ENCODE measurements around the gene FLCN.

FLCN gene

DNA sequence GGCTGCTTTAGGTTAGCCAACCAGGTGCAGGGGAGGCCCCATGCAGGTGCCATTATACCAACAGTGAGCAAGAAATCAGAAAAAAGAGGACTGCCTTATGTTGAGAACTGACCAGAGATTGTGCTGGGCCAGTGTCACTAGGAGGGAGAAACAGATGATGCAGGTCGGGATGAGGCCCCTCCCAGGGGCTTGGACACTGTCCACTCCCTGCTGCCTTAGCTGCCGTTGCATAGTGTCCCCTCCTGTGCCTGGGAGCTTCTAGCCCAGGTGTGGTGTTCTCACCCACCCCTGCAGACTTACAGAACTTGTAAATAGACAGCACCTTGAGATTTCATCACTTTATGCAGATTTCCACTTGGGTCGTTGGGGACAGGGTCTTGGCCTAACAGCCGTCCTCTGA lies 67.6 kb downstream of the FLCN start:
- H3K4me1 ChIP-seq (ENCODE audit: insufficient read depth, low read length, severe bottlenecking) = no peaks in the 10 kb centered on the region

DNA sequence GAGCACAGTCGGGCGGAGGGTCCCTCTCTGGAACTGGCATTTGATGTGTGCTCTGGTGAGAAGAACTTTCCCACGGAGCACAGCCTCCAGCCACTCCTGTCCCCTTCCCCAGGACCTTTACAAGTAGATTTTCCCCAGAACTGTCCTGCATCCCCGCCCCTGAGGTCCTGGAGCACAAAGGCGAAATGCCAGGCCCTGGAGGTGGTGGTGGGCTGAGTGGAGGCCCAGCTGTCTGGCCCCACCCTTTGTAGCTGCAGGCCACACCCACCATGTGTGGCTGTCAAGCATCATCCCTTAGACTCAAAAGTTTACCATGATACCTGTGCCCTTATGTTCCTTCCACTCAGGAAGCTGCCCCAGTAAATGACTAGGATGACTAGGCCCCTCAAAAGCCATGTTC lies 68.6 kb downstream of the FLCN start:
- H3F3A ChIP-seq (ENCODE audit: insufficient read depth, low read length) = no peaks in the 10 kb centered on the region
- no peak overlapping the region for H3K4me3 ChIP-seq (ENCODE audit: low read depth, low read length, poor library complexity, severe bottlenecking)
- H3K4me2 ChIP-seq (ENCODE audit: low read length) = no peak overlapping the region
- peaks cover 45% of the 10 kb centered on the region for H3K36me3 ChIP-seq (ENCODE audit: insufficient read depth, low read length)
- no peaks in the 10 kb centered on the region for H3K27me3 ChIP-seq (ENCODE audit: insufficient read depth, low read length)
- no peaks in the 10 kb centered on the region for H3K4me1 ChIP-seq (ENCODE audit: insufficient read depth, low read length, severe bottlenecking)
- H4K20me1 ChIP-seq (ENCODE audit: insufficient read depth, low read length) = no peaks in the 10 kb centered on the region
- no peak overlapping the region for H2AFZ ChIP-seq (ENCODE audit: low read length)
- no peaks in the 10 kb centered on the region for H3K9me2 ChIP-seq (ENCODE audit: low read depth, low read length)
- TF ChIP-seq, protein P1, sequence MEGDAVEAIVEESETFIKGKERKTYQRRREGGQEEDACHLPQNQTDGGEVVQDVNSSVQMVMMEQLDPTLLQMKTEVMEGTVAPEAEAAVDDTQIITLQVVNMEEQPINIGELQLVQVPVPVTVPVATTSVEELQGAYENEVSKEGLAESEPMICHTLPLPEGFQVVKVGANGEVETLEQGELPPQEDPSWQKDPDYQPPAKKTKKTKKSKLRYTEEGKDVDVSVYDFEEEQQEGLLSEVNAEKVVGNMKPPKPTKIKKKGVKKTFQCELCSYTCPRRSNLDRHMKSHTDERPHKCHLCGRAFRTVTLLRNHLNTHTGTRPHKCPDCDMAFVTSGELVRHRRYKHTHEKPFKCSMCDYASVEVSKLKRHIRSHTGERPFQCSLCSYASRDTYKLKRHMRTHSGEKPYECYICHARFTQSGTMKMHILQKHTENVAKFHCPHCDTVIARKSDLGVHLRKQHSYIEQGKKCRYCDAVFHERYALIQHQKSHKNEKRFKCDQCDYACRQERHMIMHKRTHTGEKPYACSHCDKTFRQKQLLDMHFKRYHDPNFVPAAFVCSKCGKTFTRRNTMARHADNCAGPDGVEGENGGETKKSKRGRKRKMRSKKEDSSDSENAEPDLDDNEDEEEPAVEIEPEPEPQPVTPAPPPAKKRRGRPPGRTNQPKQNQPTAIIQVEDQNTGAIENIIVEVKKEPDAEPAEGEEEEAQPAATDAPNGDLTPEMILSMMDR (IDR thresholded peaks at IDR 0.05; ENCODE audit: low read length) = no peak
- no peak for TF ChIP-seq EZH2 (IDR thresholded peaks at IDR 0.05; ENCODE audit: borderline replicate concordance, low read length)
- no peak overlapping the region for H3K9ac ChIP-seq (ENCODE audit: low read length)
- no peak overlapping the region for H3K27ac ChIP-seq (ENCODE audit: low read depth, low read length, poor library complexity, severe bottlenecking)
- H3K9me3 ChIP-seq (ENCODE audit: low read length) = no peaks in the 10 kb centered on the region
- H3K79me2 ChIP-seq (ENCODE audit: insufficient read depth, low read length) = no peaks in the 10 kb centered on the region

More for the DNA sequence above, 67.6 kb downstream of the FLCN start:
- Histone ChIP-seq H3K27me3 (ENCODE audit: insufficient read depth, low read length) (no peaks in the 10 kb centered on the region), H3K4me3 (ENCODE audit: low read depth, low read length, poor library complexity, severe bottlenecking) (no peak overlapping the region), H2AFZ (ENCODE audit: low read length) (no peak overlapping the region), H3K9me2 (ENCODE audit: low read depth, low read length) (no peaks in the 10 kb centered on the region), H3K27ac (ENCODE audit: low read depth, low read length, poor library complexity, severe bottlenecking) (no peak overlapping the region), H3K36me3 (ENCODE audit: insufficient read depth, low read length) (peaks cover 45% of the 10 kb centered on the region), H3F3A (ENCODE audit: insufficient read depth, low read length) (no peaks in the 10 kb centered on the region), H4K20me1 (ENCODE audit: insufficient read depth, low read length) (no peaks in the 10 kb centered on the region), H3K4me2 (ENCODE audit: low read length) (no peak overlapping the region), H3K9ac (ENCODE audit: low read length) (no peak overlapping the region), H3K79me2 (ENCODE audit: insufficient read depth, low read length) (no peaks in the 10 kb centered on the region), H3K9me3 (ENCODE audit: low read length) (no peaks in the 10 kb centered on the region)
- TF ChIP-seq, protein P1 (IDR thresholded peaks at IDR 0.05; ENCODE audit: low read length) = no peak
- TF ChIP-seq EZH2 (IDR thresholded peaks at IDR 0.05; ENCODE audit: borderline replicate concordance, low read length) = no peak

DNA sequence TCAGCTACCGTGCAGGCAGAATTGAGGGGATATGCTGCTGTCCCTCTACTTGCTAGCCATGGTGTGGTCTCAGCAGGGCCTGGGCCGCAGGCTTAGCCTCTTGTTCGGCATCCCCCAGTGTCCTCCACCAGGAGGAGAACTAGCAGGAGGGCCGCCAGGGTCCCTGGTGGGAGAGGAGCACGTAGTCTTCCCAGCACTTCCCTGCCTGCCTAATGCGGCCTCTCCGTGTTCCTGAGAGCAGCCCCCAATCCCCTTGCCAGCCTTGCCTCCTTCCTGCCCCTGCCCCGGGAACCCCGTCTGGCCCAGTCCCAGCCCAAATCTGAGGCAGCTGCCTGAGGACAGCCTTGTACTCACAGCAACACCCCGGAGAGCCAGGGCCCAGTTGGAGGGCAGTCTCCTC lies 69.0 kb downstream of the FLCN start:
- H3K4me1 ChIP-seq (ENCODE audit: insufficient read depth, low read length, severe bottlenecking) = no peaks in the 10 kb centered on the region
- no peaks in the 10 kb centered on the region for H3K79me2 ChIP-seq (ENCODE audit: insufficient read depth, low read length)
- no peak overlapping the region for H3K4me3 ChIP-seq (ENCODE audit: low read depth, low read length, poor library complexity, severe bottlenecking)
- no peaks in the 10 kb centered on the region for H3K27me3 ChIP-seq (ENCODE audit: insufficient read depth, low read length)
- H3K36me3 ChIP-seq (ENCODE audit: insufficient read depth, low read length) = peaks cover 45% of the 10 kb centered on the region
- H3F3A ChIP-seq (ENCODE audit: insufficient read depth, low read length) = no peaks in the 10 kb centered on the region
- no peak overlapping the region for H3K27ac ChIP-seq (ENCODE audit: low read depth, low read length, poor library complexity, severe bottlenecking)
- no peak overlapping the region for H3K9ac ChIP-seq (ENCODE audit: low read length)
- H3K9me2 ChIP-seq (ENCODE audit: low read depth, low read length) = no peaks in the 10 kb centered on the region
- H4K20me1 ChIP-seq (ENCODE audit: insufficient read depth, low read length) = no peaks in the 10 kb centered on the region
- H3K9me3 ChIP-seq (ENCODE audit: low read length) = no peaks in the 10 kb centered on the region
- H2AFZ ChIP-seq (ENCODE audit: low read length) = no peak overlapping the region
- no peak overlapping the region for H3K4me2 ChIP-seq (ENCODE audit: low read length)
- TF ChIP-seq, protein P1 (IDR thresholded peaks at IDR 0.05; ENCODE audit: low read length) = no peak
- TF ChIP-seq EZH2 (IDR thresholded peaks at IDR 0.05; ENCODE audit: borderline replicate concordance, low read length) = no peak

All from OCI-LY1 (cell line).